IPS-NIHi7 (cell line): ENCODE results near the gene TTLL5.
A peak's percentile ranks its signal among the peaks of the same experiment; 100 is the strongest.

Experiments used
- DNase-seq: peaks from one replicate; pipeline ENCODE4 v3.0.0; 2012; ENCODE audit warnings: mixed read lengths; ENCODE audit errors: extremely low spot score

The TTLL5 gene

DNA sequence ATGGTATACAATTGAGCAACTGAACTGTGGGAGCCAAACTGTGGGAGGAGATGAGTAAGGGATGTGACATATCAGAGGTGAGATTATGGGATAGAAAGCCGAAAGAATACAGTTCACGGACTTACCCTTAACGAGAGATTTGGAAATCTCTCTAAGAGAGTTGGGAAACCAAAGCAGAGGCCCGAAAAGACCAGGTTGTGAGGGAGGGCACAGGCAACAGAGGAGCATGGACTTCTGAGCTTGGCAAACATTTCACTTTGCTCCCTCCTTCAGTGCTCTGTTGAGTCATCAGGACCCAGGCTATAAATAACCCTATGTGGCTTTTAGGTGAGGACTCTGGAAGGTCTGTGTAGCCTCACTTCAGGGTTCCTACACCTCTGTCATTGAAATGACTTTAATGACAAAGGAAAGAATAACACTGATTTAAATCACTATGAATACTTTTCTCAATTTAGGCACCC, 200.1 kb downstream of the TTLL5 start:
- DNase-seq = peak; percentile 62

DNA sequence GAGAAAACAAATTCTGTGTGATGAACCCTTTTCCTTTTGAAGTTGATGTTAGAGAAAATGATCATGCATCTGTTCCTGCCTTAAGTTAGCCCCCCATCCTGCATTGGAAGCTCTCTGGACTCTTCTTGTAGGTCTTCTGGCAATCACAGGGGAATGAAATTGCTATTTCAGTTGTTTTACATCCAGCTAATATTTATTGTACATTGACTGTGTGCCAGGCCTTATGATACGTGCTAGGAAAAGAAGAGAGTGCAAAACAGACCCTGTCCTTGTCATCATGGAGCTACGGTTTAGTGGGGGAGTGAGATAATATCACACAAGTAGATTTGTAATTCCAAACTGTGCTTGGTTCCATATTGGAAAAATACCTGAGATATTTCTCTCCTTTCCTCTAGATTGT, 202.2 kb downstream of the TTLL5 start:
- DNase-seq = no peak

DNA sequence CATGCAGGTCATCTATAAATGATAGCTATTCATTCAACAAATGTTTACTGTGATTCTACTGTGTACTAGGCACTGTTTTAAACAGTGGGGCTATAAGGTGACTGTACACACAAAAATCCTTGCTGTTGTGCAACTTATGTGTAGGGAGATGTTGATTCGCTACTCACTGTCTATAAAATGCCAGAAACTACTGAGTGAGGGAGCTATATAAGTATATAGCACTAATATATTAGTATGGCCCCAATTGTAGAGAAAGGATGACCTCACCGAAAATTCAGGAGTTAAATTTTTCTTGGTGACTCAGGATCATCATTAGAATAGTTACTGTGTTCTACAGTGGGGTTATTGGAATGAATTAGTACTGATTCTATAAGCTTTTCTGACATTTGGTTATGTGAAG, 203.3 kb downstream of the TTLL5 start:
- no peak for DNase-seq

DNA sequence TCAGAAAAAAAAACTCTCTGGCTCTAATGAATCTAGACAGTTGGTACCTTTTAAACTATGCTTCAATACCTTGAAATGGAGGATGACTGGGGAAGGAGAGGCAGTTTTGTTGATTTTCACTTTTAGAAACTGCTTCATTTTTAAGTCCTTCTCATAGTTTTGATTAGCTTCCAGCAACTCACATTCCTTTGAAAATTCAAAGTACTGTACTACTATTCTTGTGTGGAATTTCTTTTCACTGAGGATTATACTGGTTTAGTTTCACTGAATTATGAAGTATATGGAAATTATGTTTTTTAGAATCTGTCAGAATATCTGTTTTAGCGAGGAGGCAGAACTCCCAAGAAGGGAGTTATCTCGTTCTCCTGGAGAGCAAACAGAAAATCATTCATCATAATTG, 204.5 kb downstream of the TTLL5 start:
- no peak for DNase-seq

DNA sequence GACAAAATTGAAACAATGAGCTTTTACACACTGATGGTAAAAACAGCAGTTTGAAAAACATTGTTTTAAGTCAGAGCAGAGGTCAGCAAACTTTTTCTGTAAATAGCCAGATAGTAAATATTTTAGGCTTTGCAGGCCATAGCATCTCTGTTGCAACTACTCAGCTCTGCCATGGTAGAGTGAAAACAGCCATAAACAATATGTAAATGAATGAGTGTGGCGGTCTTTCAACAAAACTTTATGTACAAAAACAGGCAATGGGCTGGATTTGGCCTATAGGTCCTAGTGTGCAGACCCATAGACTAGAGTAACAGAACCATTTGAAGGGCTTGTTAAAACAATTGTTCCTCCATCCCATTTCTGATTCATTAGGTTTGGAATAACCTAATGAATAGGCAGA, 205.9 kb downstream of the TTLL5 start:
- DNase-seq = no peak

DNA sequence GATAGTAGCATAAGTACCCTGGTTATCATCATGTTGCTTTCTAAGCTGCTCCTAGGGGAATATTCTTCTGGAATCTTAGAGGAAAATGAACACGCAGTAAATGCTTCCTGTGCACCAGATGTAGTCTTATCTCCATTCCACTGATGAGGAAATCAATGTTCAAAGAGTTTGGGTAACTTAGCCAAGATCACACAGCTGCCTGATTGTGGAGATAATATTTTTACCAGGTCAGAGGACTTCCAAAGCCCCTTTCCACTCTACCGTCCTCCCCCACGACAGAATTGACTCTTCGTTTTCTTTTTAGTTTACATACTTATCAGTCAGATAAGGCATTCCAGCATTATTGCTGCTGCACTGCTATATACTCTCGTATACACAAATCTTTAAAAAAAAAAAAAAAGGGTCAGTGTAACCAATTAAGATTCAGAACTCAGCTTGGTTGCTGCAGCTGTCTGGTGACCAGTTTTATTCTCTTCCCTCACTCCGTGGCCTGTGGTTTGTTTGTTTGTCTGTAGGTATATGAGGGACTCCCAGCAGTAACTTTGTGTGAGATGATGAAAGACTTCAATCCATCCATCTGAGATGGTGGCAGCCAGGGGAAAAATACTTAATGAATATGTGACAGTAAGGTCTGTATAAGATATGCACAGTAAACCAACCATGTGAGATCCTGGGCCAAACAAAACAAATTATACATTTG, 210.3 kb downstream of the TTLL5 start:
- DNase-seq = no peak

DNA sequence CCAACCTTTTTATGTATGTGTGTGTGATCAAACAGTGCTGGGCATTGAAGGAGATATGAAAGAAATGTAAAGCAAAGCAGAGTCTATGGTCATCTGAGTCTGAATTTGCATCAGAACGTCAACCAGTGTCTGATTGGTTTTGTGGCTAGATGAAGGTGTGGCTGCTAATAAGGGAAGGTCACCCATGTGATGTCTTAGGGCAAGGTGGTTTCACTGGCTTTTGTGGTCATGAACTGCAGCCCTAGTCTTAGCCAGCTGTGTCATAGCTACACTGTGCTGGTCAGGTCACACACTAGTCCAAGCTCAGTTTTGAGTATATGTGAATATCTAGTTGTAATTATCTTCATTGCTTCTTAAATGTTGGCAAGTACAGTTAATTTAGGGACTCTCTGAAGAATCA, 214.9 kb downstream of the TTLL5 start:
- no peak for DNase-seq

DNA sequence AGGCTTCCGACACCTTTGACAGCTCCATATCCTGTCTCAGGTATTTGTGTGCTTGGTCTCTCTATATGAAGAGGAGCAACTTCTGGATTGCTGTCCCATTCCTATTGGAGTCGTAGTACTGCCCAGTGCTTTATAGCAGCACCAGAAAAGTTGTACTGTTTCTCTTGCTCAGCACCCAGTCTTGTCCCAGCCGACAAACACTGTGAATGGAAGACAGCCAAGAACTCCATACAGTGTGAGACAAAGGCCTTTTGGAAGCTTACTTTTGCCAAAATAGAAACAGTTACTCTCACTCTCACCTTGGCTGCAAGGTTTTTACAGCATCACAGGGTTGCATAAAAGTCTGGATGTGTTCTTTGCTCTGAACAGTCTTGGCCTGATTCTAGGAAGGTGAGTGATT, 215.5 kb downstream of the TTLL5 start:
- no peak for DNase-seq

DNA sequence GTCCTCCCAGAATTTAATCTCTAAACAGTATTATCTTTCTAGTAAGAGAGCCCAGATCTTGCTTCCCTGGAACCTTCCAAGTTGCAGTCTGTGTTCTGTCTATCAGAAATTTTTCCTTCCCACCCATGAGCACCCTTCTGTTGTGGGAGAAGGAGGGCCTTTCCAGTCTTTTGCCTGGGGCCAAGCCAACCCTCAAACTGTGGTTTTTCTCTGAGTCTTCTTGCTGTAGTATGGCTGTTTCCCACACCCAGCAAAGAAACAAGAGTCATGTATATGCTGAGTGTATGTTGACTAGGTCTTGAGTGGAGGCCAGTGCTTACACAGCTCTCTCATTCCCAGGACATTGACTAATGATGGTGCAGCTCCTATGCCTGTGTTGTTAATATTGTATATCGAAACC, 216.2 kb downstream of the TTLL5 start:
- DNase-seq = no peak

DNA sequence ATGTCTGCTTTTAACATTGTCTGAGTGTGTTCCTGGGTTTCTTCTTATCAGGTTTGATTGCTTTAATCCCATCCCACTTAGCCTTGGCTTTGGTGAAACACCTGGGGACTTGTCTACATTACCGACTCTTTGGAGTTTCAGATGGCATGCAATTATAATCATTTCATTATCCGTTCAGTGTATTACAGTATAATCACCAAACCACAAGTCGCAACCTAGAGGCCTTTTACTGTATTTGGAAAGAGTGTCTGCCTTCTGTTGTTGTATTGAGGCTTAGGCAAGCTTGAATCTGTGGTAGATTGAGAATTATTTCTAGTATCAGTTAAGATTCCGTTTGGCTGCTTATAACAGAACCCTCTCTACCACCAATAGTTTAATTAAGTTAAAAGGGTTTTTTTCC, 216.8 kb downstream of the TTLL5 start:
- no peak for DNase-seq

DNA sequence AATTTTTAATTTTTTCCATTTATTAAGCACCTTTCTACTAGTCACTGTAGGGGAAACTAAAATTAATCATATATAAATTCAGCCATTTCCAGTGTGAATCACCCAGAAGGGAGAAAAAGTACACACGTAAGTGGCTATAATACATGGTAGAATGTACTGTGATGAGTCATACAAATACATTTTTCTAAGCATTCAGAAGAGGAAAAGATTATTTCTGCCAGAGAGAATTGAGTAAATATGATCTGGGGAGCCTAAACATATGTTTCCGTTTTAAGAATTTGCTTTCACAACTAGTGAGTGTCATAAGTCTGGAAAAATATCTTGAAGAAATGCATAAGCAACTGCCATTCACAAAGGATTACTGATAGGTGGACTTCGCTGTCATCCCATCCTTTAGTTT, 218.0 kb downstream of the TTLL5 start:
- DNase-seq = no peak

DNA sequence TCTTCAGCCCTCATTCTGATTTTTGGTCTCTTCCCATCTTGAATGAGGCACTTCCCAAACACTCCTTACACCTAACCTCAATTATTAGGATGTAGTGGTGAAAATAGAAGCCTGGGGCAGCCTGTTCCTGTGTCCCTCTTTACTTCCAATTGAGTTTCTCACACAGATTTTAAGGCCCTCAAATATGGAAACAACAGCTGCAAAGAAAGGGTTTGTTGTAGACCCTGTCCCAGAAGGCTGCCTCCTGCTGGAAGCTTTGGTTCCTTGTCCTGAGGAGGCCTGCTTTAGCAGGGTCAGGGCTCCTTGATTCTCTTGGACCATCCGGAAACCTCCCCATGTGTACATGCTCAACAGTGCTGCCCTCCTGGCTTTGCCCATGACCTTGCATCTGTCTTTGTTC, 219.5 kb downstream of the TTLL5 start:
- peak; percentile 49 for DNase-seq

DNA sequence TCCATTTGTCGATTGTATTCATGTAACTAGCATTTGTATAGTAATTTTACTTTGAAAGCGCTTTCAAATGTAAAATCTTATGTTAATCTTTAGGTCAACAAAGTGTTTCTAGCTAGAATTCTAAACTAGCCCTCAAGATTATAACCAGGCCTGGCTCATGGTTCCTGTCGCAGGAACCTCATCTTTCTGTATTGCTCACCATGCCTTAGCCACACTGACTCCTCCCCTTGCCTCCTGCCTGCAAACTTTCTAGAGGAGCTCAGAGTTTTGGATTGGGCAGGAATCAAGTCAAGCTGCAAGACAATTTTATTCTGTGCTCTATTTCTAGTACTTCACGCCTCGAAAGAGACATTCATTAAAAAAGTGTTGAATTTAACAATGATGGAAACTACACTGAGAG, 220.9 kb downstream of the TTLL5 start:
- peak; percentile 15 for DNase-seq

DNA sequence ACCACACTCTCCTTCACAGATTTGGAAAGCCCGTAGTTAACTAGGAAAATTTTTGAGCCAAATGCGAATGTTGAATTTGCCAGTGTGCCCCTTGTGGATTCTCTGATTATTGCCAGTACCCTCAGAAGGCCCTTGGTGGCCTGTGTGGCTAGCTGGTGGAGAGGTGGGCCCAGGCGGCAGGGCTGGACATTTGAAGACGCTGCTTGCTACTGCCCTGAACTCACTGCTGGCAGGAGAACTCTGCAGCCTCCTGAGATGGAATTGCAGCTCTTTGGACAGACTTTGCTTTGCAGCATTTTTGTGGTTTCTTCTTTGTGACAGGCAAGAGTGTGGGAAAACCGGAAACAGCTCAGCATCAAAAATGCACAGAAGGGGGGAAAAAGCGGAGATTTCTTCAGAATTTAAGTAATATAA, 223.2 kb downstream of the TTLL5 start:
- DNase-seq = peak; percentile 27

DNA sequence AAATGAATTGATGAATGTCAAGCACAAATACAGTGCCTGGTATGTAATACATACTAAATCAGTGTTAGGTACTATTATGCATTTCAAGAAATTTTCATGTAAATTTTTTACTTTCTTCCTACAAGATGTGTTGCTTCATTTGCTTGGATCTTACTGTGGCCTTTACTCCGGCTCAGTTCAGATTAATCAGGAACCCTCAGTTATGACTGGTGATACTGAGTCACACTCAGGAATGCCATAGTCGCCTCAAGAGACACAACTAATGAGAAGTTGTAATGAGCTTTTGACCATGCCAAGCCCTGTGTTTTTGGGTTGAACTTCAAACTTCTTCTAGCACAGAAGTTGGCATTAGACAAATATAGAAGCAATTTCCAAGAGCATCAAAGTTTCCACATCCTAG, 224.8 kb downstream of the TTLL5 start:
- no peak for DNase-seq

DNA sequence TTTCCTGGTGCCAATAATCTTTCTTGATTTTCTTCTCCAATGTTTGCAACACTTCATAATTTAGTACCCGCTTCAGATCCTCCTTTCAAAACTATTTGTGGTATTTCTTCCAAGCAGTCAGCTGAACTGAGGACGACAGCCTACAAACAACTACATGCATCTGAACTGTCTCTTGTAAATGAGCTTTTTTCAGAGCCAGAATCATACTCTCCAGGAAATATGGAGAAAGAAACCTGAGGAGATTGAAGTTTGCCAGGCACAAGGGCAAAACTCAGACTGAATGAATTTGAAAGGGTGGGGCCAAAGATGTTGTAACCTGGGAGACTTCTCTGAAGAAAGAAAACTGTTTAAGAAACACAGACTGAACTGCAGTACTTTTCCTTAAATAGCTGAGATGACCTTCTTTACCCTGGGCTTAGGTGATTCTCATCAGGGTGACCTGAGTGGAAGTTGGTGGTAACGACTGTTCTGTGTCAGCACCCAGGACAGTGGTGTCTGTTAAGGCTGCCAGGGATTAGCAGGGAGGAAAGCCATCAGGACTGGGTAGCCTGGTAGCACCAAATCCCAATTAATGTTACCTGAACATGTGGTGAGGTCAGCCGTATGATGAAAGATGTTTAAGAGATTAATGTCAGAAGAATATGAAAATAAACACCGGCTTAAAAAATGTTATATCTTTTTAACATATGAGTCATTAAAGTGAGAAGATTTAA, 225.7 kb downstream of the TTLL5 start:
- no peak for DNase-seq

DNA sequence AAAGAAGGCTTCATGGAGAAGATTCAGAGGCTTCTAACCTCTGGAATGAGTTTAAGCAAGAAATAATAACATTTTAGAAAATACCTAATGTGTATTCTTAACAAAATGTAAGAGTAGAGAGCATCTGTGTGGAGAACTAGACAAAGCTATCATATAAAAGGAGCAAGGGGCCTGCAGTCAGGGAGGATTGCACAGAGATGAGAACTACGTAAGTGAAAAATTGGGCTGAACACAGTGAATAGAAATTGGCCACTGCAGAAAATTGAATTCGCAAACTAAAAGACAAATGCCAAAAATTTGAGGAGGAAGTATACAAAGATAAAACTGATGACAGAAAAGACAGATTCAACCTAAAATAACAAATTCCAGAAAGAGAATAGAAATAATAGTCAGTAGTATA, 227.9 kb downstream of the TTLL5 start:
- no peak for DNase-seq

DNA sequence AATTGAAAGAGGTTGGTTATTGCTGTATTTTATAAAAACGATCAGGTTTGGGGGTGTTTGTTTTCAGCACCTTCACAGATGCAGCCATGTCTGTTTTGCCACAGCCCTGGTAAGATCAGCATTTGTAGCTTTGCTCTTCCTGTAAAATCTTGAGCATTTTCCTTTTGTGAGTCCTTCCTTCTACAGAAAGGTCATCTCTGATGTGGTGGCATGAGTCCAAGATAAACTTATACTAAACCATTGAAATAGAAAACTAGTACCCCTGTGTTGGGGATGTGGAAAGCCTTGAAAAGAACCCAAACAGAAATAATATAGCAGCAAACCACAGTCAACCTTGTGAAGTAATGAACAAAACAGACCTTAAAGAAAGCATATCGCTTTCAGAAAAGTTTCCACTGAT, 235.3 kb downstream of the TTLL5 start:
- no peak for DNase-seq

DNA sequence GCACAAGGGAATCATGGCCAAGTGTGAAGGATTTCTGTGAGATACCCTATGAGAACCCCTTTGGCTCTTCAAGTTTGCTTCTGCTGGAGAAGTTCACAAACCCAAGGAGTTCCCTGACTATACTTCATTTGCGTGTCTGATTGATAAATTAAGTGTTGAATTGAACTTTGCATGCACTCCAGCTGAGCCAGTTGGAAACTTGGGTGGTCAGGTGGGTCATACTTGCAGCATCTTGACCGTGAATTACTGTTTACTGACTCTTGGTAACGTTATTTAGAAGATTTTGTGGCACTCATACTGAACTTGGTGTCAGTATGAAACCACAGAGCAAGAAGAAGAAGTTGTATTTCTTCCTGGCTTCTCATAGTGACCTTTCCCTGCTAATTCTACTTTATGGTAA, 243.3 kb downstream of the TTLL5 start:
- no peak for DNase-seq

DNA sequence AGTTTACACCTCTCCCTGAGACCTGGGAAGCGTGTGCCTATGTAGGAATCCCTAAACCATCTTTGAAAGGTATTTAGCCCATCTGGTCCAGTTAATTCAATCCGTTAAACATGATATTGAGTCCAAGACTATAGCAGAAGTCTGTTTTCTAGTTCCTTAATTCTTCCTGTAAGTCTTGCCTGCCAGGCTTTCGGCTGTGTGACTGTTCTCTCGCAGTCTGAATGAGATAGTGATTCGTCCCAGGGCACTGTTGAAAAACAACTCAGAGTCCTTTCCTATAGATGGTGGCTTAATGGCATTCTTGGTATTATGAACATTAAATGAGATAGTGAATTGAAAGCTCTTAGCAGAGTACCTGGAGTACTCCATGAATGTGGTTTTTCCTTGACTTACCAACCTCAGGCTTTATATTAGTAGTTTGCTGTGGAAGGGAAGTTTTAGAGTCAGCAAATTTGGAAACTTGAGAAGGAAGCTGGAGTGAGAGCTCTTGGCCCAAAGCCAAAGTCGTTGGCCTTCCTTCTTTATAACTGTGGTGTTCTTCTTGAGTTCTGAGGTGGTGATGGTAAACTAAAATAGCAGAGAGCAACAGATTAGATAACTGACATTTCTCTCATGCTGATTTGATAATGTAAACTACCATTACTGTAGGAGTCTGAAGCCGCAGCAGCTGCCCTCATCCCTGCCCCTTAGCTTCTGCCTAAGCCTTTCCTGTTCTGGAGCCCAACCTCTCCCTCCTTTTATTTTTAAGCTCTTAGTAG, 244.3 kb downstream of the TTLL5 start:
- no peak for DNase-seq

DNA sequence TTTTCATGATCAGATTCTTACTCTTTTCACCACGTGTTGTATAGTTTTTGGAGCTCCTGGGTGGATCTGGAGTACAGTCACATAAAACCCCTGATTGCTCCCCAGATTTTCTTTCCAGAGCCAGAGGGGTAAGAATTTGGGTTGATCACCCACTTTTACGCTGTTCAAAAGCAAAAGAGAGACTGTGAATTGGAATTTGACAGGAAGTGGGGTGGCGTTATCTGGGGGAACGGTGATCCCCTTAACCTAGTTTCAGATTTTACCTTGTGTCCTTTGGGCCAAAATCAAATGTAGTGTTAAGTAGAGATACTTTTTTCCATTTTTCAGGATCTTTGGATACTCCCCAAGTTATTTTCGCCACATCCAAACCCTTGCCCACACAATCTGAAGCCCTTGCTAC, 245.2 kb downstream of the TTLL5 start:
- DNase-seq = no peak

DNA sequence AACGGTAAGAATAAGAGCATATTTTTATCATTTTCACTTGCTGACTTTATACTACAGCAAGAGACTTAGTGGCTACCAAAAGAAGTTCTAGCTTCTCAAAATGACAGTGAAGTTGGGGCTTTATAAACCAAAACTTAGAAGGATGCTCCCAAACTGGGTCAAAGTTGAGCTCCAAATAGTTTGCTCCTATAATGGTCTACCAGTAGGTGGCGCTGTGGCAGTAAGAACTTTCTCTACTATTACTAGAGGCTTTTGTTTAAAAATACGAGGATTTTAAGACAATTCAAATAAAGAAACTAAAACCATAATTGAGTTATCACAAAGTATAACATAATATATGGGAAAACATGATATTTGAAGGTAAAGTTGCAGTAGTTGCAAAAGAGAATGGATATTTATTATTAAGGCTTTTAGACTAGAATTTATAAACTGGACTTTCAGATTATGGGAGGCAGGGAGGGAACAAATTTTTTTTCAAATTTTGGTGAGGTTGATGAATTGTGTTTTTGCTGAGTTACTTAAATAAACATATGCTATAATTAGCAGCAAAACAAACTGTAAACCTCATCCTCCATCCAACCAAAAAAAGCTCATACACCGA, 245.7 kb downstream of the TTLL5 start:
- peak; percentile 60 for DNase-seq
